Activated naive CD4-positive, alpha-beta T cell treated with anti-CD3 and anti-CD28 coated beads, Interleukin-2, amount 50 U/mL, for 24 hours (primary cell): ENCODE results near the gene KCNQ1OT1.

Experiments
- H3K27ac Mint-ChIP-seq: one replicate; pipeline ENCODE4 v1.8.0; 2021; ENCODE audit warnings: mild to moderate bottlenecking, mixed read lengths
- H3K27me3 Mint-ChIP-seq: one replicate; pipeline ENCODE4 v1.8.0; 2021; ENCODE audit warnings: mixed read lengths
- H3K36me3 Mint-ChIP-seq: one replicate; pipeline ENCODE4 v1.8.0; 2021; ENCODE audit warnings: mixed read lengths
- H3K4me1 Mint-ChIP-seq: one replicate; pipeline ENCODE4 v1.8.0; 2021; ENCODE audit warnings: mixed read lengths
- H3K4me3 Mint-ChIP-seq: one replicate; pipeline ENCODE4 v1.8.0; 2021; ENCODE audit warnings: mild to moderate bottlenecking, mixed read lengths
- H3K9me3 Mint-ChIP-seq: one replicate; pipeline ENCODE4 v1.8.0; 2021; ENCODE audit warnings: mixed read lengths

Gene KCNQ1OT1

DNA sequence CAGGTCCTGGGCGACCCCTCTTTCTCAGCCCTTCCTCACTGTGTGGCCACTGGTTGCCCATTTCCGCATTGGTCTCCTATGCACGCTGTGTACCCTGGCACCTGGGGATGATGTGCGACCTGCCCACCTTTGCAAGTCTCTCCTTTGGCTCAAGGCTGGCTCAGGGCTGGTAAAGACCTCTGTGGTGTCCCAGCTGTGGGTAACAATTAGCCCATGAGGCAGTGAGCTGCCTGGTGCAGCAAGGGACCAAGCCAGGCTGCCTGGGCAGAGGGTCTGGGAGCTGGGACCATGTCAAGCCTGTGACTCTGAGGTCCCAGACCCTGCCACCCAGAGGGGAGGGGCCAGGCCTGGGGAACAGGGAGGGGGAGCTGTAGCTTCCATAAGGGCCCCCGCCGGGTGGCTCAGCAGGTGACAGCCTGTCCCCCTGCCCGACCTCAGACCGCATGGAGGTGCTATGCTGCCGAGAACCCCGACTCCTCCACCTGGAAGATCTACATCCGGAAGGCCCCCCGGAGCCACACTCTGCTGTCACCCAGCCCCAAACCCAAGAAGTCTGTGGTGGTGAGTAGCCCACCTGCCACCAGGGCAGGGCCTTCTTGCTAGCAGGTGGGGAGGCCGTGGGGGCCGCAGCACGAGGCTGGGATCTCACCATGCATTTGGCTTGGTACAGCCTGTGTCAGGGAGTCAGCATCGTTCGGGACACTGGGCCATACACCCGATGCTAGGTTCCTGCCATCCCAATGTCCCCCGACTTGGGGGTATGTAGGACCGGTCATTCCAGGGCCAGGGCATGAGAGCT lies 112.5 kb downstream of the KCNQ1OT1 start:
- no peaks in the 10 kb centered on the region for H3K27me3 Mint-ChIP-seq
- H3K4me3 Mint-ChIP-seq, result no peak overlapping the region
- H3K27ac Mint-ChIP-seq, result no peak overlapping the region
- peaks cover 9% of the 10 kb centered on the region for H3K36me3 Mint-ChIP-seq
- H3K4me1 Mint-ChIP-seq, result no peaks in the 10 kb centered on the region
- H3K9me3 Mint-ChIP-seq, result no peaks in the 10 kb centered on the region

DNA sequence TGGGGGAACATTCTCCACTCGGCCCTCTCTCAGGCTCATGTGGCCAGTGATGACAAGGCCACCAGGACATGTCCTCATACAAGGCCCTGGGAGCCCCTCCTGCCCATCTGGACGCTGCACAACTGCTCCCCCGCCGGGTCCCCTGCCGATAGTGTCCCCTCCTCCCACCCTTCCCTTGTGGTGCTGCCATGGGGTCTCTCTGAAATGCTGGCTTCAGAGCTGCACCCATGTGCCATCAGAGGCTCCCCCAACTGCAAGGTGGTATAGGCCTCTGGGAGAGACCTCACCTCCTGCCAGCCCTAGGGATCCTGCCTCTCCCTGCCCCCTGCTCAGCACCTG lies 113.0 kb downstream of the KCNQ1OT1 start:
- H3K9me3 Mint-ChIP-seq, result no peaks in the 10 kb centered on the region
- H3K4me1 Mint-ChIP-seq, result no peaks in the 10 kb centered on the region
- no peak overlapping the region for H3K27ac Mint-ChIP-seq
- peaks cover 5% of the 10 kb centered on the region for H3K36me3 Mint-ChIP-seq
- H3K4me3 Mint-ChIP-seq, result no peak overlapping the region
- H3K27me3 Mint-ChIP-seq, result no peaks in the 10 kb centered on the region

DNA sequence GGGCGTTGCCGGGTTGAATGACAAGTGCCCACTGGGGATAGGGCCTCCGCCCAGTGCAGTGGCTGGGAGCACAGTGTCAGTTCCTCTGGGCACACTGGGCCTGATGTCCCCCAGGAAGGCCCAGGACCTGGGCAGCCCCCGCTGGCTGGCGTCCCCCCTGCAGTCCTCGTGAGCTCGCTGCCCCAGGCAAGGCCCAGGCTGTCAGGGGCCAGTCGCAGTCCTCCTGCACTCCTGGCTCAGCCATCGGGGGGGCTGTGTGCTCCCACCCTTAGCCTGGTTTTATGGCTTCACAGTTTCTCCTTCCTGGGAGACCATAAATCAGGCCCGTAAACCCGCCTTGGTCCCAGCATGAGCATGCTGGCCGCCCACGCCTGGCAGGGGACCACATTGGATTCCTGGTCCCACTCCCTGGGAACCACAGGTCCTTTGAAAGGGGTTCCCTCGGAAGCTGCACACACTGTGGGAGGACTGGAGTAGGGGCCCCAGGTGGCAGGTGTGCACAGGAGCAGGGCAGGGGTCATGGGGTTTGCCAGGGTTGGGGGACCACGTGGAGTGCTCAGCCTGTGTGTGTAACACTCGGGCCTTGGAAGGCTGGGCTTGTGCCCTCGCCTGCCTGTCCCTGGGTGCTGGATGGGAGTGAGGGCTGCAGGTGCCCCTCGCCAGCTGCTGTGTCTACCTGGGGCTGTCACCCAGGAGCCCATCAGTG lies 113.6 kb downstream of the KCNQ1OT1 start:
- no peaks in the 10 kb centered on the region for H3K27me3 Mint-ChIP-seq
- no peak overlapping the region for H3K27ac Mint-ChIP-seq
- H3K4me3 Mint-ChIP-seq, result no peak overlapping the region
- no peaks in the 10 kb centered on the region for H3K9me3 Mint-ChIP-seq
- peaks cover 5% of the 10 kb centered on the region for H3K36me3 Mint-ChIP-seq
- no peaks in the 10 kb centered on the region for H3K4me1 Mint-ChIP-seq

DNA sequence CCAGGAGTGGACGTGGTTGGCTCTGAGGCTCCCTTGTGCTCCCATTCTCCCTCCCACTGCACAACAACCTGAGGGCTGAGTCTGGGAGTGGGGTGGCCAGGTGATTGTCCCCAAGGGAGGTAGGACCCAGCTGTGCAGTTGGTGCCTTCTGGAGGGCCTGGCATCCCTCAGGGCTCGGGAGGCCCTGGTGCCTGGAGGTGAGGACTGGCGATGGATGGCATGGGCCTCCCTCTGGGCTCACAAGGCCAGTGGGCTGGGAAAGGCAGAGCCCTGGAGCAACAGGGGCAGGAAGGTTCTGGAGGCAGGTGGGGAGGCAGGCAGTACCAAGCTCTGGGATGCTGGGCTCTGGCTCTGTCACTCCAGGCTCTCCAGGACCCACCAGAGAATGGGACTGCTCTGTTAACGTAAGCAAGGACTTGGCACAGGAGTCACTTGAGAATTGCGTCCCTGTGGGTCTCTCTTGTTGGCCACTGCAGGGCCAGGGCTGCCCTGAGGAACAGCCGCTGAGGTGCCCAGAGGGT lies 114.2 kb downstream of the KCNQ1OT1 start:
- H3K4me1 Mint-ChIP-seq, result no peaks in the 10 kb centered on the region
- H3K27ac Mint-ChIP-seq, result no peak overlapping the region
- no peak overlapping the region for H3K4me3 Mint-ChIP-seq
- no peaks in the 10 kb centered on the region for H3K27me3 Mint-ChIP-seq
- H3K36me3 Mint-ChIP-seq, result peaks cover 2% of the 10 kb centered on the region
- H3K9me3 Mint-ChIP-seq, result no peaks in the 10 kb centered on the region

DNA sequence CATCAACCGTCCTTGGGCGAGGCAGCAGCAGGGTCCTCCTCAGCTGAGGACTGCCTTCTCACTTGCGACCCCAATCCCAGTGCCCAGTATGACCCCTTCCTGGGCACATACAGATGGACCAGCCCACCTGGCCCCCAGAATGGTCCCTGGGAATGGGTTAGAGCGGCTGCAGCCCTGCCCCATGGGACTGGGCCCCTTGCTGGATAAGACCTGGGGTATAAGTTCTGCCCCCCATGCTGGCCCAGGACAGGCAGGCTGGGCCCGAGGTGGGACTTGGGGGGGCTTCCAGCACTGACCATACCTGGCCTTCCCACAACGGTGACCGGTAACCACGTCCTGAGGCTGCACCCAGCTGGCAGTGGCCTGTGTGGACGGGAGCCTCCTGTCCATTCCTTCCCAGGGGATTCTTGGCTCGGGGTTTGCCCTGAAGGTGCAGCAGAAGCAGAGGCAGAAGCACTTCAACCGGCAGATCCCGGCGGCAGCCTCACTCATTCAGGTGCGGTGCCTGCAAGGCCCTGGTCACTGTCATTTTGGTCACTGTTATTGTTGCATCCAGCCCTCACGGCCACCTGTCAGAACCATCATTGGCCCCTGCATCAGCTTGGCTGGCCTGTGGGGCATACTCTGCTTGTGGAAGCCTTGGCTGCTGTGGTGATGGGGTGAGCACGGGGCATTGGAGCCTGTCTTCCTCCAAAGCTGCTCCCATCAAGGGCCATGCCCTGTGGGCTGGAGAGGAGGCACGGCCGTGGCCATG lies 114.8 kb downstream of the KCNQ1OT1 start:
- no peaks in the 10 kb centered on the region for H3K9me3 Mint-ChIP-seq
- no peak overlapping the region for H3K4me3 Mint-ChIP-seq
- H3K27me3 Mint-ChIP-seq, result no peaks in the 10 kb centered on the region
- no peak overlapping the region for H3K27ac Mint-ChIP-seq
- no peaks in the 10 kb centered on the region for H3K36me3 Mint-ChIP-seq
- H3K4me1 Mint-ChIP-seq, result no peaks in the 10 kb centered on the region

DNA sequence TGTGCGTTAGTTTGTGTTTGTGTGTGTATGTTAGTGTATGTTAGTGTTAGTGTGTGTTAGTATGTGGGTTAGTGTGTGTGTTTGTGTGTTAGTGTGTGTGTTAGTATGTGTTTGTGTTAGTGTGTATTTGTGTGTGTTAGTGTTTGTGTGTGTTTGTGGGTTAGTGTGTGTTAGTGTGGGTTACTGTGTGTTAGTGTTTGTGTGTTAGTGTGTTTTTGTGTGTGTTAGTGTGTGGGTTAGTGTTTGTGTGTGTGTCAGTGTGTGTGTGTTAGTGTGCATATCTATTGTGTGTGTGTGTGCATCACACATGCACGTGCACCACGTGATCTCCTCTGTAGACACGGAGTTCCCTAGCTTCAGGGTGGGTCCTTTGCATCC lies 115.4 kb downstream of the KCNQ1OT1 start:
- H3K36me3 Mint-ChIP-seq, result no peaks in the 10 kb centered on the region

DNA sequence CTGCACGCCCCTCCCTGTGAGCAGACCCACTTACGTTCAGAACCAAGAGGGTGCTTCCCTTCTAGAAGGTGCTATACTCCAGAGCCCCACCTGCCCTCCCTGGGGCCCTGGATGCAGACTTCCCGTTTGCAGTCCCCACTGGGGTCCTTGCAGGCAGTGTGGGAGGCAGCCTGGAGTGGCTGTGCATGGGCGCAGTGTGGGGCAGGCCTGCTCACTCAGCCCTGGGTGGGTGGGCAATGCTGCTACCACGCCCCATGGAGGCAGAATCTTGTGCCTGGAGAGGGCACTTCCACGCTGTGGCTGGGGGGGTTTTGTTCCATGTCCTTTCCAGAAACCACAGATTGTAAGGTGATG lies 116.2 kb downstream of the KCNQ1OT1 start:
- Mint-ChIP-seq H3K4me3 (no peak overlapping the region), H3K27ac (no peak overlapping the region), H3K4me1 (no peaks in the 10 kb centered on the region), H3K36me3 (no peaks in the 10 kb centered on the region), H3K27me3 (no peaks in the 10 kb centered on the region), H3K9me3 (no peaks in the 10 kb centered on the region)

More for the DNA sequence above, 115.4 kb downstream of the KCNQ1OT1 start:
- H3K9me3 Mint-ChIP-seq, result no peaks in the 10 kb centered on the region
- H3K27me3 Mint-ChIP-seq, result no peaks in the 10 kb centered on the region
- no peak overlapping the region for H3K27ac Mint-ChIP-seq
- no peak overlapping the region for H3K4me3 Mint-ChIP-seq
- H3K4me1 Mint-ChIP-seq, result no peaks in the 10 kb centered on the region

DNA sequence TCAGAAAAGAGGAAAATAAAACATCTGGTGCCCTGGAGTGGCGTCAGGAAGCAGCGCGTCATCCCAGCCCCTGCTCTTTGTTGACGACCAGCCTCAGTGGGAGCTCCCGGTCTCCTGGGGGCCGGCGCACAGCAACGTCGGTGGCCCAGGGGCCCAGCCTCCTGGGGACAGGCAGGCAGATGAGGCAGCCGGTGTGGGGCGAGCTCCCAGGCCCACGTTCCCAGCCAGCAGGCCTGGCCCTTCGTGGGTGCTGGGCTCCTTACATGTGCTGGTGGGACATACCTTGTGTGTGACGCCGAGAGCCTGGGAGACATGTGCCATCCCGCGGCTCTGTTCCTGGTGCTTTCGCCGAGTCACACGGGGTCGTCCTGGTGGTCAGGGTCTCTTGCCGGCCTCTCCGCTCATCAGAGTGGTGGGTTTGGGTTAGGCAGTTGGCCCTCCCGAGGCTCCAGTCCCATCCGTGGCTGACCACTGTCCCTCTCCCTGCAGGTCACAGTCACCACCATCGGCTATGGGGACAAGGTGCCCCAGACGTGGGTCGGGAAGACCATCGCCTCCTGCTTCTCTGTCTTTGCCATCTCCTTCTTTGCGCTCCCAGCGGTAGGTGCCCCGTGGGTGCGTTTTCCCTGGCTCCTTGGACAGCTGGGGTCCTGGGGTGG lies 116.7 kb downstream of the KCNQ1OT1 start:
- H3K27me3 Mint-ChIP-seq, result no peaks in the 10 kb centered on the region
- no peak overlapping the region for H3K4me3 Mint-ChIP-seq
- no peaks in the 10 kb centered on the region for H3K9me3 Mint-ChIP-seq
- H3K4me1 Mint-ChIP-seq, result no peaks in the 10 kb centered on the region
- no peaks in the 10 kb centered on the region for H3K36me3 Mint-ChIP-seq
- H3K27ac Mint-ChIP-seq, result no peak overlapping the region

DNA sequence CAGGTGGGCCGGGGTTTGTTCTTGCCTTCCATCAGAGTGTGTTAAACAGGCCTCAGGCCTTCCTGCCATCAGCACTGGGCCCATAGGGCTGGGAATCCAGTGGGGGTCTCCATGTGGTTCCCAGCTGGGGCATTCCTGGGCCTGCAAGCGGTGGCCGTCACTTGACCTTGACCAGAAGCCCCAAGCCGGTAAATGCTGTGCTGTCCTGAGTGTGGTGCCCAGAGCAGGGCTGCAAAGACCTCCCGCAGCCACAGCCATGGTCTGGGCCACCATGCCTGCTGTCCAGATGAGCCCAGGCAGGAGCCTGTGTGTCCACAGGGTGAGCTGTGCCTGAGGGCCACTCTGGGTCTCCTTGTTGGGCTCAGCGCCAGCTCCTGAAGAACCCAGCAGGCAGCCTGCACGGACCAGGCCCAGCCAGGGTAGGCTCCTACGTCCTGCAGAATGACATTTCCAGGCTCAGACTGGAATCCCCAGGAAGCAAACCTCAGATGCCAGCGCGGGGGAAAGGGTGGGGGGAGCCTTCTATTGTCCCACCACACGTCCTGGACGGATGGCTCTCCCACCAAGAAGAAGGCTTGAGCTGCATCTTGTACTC lies 117.3 kb downstream of the KCNQ1OT1 start:
- H3K27me3 Mint-ChIP-seq, result no peaks in the 10 kb centered on the region
- H3K4me1 Mint-ChIP-seq, result no peaks in the 10 kb centered on the region
- H3K36me3 Mint-ChIP-seq, result no peaks in the 10 kb centered on the region
- no peaks in the 10 kb centered on the region for H3K9me3 Mint-ChIP-seq
- H3K4me3 Mint-ChIP-seq, result no peak overlapping the region
- H3K27ac Mint-ChIP-seq, result no peak overlapping the region

DNA sequence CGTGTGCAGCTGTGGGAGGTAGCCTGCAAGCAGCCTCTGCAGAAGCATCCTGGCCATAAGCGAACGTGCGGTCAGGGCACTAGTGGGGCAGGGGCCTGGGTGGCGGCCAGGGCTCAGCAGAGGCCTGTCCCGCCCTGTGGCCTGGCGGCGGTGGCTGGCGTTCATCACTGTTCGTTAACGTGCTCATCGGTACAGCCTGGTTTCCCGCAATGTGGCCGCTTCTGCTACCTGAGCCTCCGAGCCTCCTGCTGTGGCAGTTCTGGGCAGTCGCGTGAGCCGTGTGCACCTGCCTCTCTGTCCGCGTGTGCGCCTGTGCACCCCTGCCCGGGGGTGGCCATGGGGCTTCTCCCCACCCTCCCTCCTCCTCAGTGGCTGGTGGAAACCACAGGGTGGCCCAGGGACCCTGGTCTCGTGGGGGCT lies 117.9 kb downstream of the KCNQ1OT1 start:
- no peaks in the 10 kb centered on the region for H3K9me3 Mint-ChIP-seq
- no peaks in the 10 kb centered on the region for H3K36me3 Mint-ChIP-seq
- H3K27ac Mint-ChIP-seq, result no peak overlapping the region

DNA sequence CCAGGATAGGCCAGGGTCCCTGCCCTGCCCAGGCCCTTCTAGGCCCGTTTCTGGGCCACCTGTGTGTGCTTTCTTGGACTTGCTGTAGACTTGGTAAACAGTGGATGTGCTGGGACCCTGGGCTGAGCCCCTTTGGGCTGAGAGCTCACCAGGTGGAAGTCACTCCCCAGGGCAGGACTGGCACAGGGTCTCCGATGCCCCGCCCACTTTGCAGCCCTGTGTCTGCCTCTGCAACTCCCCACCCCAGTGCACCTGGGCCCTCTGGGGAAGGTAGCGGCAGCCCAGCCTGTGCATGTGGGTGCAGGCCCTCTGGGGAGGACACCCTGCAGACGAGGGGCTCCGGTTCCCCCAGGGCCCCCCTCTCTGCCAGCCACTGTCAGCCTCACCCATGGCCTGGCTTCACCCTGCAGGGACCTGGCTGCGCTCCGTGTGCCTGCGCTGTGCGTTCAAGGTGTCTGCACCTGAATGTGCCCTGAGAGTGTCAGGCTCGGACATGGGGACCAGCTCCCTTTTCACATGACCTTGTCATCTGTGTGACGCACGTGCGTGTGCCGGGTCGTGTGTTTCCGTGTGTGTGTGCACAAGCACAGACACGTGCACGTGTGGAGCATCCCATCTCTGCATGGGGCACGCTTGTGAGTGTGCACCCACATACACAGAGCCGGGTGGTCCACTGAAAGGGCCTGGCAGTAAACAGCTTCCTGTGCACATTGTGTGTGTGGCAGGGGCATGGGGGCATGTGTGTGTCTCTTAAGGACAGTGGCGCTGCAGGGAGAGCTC lies 118.5 kb downstream of the KCNQ1OT1 start:
- Mint-ChIP-seq H3K27ac (no peak overlapping the region), H3K4me1 (no peaks in the 10 kb centered on the region), H3K9me3 (no peaks in the 10 kb centered on the region), H3K36me3 (no peaks in the 10 kb centered on the region), H3K27me3 (no peaks in the 10 kb centered on the region), H3K4me3 (no peak overlapping the region)

More for the DNA sequence above, 117.9 kb downstream of the KCNQ1OT1 start:
- no peaks in the 10 kb centered on the region for H3K27me3 Mint-ChIP-seq
- H3K4me3 Mint-ChIP-seq, result no peak overlapping the region
- no peaks in the 10 kb centered on the region for H3K4me1 Mint-ChIP-seq

DNA sequence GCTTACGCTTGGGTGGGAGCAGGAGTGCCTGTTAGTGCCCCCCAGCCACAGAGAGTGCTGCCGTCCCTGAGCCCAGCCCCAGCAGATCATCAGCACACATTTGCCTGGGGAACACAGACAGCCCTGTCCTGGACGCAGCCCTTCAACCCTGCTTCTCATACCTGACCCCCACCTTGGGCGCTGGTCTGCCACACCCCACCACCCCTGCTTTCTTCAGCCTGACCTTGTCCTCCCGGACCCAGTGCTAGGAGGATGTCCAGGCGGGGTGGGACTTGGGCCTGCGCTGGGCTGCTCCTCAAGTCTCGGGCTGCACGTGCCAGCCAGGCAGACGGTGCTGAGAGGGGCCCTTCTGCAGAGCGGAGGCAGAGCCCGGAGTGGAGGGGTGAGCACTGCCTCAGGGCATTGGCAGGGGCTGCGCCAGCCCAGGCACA lies 119.2 kb downstream of the KCNQ1OT1 start:
- Mint-ChIP-seq H3K9me3 (no peaks in the 10 kb centered on the region), H3K4me3 (no peak overlapping the region), H3K27ac (no peak overlapping the region), H3K36me3 (no peaks in the 10 kb centered on the region), H3K27me3 (no peaks in the 10 kb centered on the region), H3K4me1 (no peaks in the 10 kb centered on the region)

DNA sequence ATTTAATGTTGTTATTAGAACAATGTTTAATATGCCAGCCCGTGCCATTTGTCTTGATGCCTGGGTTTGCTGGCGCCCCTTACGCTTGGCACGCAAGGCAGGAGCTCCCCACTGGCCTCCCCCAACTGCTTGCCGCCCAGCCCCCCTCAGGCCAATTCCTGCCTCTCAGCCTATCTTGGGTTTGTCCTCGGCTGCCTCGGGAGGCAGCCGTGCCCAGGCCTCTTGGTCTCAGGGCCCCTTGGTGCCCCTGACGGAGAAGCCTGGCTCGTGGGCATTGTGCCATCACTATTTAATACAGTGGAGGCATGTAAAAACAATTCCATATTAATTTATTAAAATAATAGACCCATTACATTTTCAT lies 119.8 kb downstream of the KCNQ1OT1 start:
- Mint-ChIP-seq H3K4me1 (no peaks in the 10 kb centered on the region), H3K36me3 (no peaks in the 10 kb centered on the region)

DNA sequence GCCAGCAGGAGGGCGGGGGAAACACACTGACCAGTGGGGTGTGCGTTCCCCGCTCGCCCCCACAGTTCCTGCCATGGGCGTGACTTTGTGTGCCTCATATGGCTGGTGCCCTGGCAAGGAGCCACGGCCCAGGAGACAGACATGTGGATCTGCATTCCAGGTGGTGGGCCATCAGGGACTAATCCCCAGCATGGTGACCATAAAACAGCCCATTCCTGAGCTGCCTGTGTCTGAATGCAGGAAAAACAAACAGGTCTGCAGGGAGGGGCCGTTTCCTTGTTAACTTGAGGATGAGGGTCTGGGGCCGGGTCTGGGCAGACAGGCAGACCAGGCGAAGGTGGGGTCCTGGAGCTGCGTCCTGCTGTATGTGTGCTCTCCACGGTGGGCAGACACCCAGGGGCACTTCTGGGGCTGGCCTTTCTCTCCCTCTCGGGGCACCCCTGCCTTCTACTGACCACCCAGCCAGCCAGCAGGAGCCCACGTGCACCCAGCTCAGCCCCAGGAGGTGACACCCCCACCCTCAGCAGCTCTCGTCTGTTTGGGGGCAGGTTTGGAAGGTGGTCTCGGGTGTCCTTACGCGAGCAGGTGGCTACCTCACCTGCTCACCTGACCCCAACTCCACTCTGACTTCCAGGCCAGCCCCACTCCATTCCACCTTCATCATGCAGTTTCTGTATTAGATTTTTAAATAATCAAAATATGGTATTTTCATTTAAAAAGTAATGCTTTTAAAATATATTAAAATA lies 120.3 kb downstream of the KCNQ1OT1 start:
- Mint-ChIP-seq H3K9me3 (no peaks in the 10 kb centered on the region), H3K27ac (no peak overlapping the region), H3K27me3 (no peaks in the 10 kb centered on the region), H3K4me3 (no peak overlapping the region), H3K4me1 (no peaks in the 10 kb centered on the region), H3K36me3 (no peaks in the 10 kb centered on the region)

More for the DNA sequence above, 119.8 kb downstream of the KCNQ1OT1 start:
- Mint-ChIP-seq H3K27me3 (no peaks in the 10 kb centered on the region), H3K27ac (no peak overlapping the region), H3K4me3 (no peak overlapping the region), H3K9me3 (no peaks in the 10 kb centered on the region)
